COR-L47 (cell line): ENCODE results near the gene STEAP3.

Source experiments
- DNase-seq: peaks from one replicate; lab custom pipeline; 2025; lab: John Stamatoyannopoulos, UW

STEAP3 gene

GRCh38 chr2:119198240-119198840, 25.3 kb upstream of the STEAP3 start:
- DNase-seq = no peak

- no peak for DNase-seq
Observed at GRCh38 chr2:119201815-119202214, 21.8 kb upstream of the STEAP3 start.

- no peak for DNase-seq
Observed at GRCh38 chr2:119202610-119203310, 20.9 kb upstream of the STEAP3 start.

GRCh38 chr2:119204525-119204924, 19.1 kb upstream of the STEAP3 start:
- DNase-seq = no peak

GRCh38 chr2:119205001-119205706, 18.5 kb upstream of the STEAP3 start:
- DNase-seq = no peak

- DNase-seq = no peak
Observed at GRCh38 chr2:119206201-119206600, 17.4 kb upstream of the STEAP3 start.

GRCh38 chr2:119207447-119207846, 16.2 kb upstream of the STEAP3 start:
- DNase-seq = no peak

GRCh38 chr2:119208791-119209203, 14.8 kb upstream of the STEAP3 start:
- peak; percentile 20 for DNase-seq

GRCh38 chr2:119212139-119212800, 11.4 kb upstream of the STEAP3 start:
- no peak for DNase-seq

GRCh38 chr2:119214453-119215037, 9.1 kb upstream of the STEAP3 start:
- no peak for DNase-seq

GRCh38 chr2:119216994-119217393, 6.6 kb upstream of the STEAP3 start:
- no peak for DNase-seq

- peak; percentile 85 for DNase-seq
Observed at GRCh38 chr2:119218478-119219064, 5.1 kb upstream of the STEAP3 start.

GRCh38 chr2:119219873-119220272, 3.8 kb upstream of the STEAP3 start:
- no peak for DNase-seq

GRCh38 chr2:119220720-119221301, 2.8 kb upstream of the STEAP3 start:
- DNase-seq = no peak

- no peak for DNase-seq
Observed at GRCh38 chr2:119221609-119222008, 2.0 kb upstream of the STEAP3 start.

GRCh38 chr2:119222213-119222612, 1.4 kb upstream of the STEAP3 start:
- no peak for DNase-seq

GRCh38 chr2:119222863-119223520, 642 bp upstream of the STEAP3 start:
- DNase-seq = no peak

GRCh38 chr2:119224391-119225104, 914 bp downstream of the STEAP3 start:
- no peak for DNase-seq

GRCh38 chr2:119225105-119225865, 1.7 kb downstream of the STEAP3 start:
- no peak for DNase-seq

- no peak for DNase-seq
Observed at GRCh38 chr2:119225926-119226325, 2.3 kb downstream of the STEAP3 start.
